Activated B cell treated with CpG ODN at 0.5 μM for 24 hours (primary cell): ENCODE measurements around the gene ITGBL1. TPM values are rescaled to one million over a fixed set of nuclear protein-coding genes. Genes with fewer than 3 reads are reported as not detected.

Experiments used
- ATAC-seq: fragments of 200-7000 bp; cut with Tn5 transposase; one replicate; pipeline ENCODE4 v1.10.0; 2021; ENCODE audit warnings: low read depth, mild to moderate bottlenecking, moderate library complexity
- CTCF ChIA-PET: fragments of 350-600 bp; sonication (Branson Sonifier 250); formaldehyde crosslinking; loops from one replicate; lab custom pipeline; 2021; ENCODE audit warnings: antibody characterized with exemption; lab: Charles Lee
- POLR2A ChIA-PET: fragments of 350-600 bp; sonication (Branson Sonifier 250); formaldehyde crosslinking; loops from one replicate; lab custom pipeline; 2021; ENCODE audit warnings: antibody characterized with exemption; lab: Charles Lee
- DNase-seq: peaks from one replicate; pipeline ENCODE4 v3.0.0; 2022
- H3K27ac Mint-ChIP-seq: one replicate; pipeline ENCODE4 v1.8.0; 2020; ENCODE audit warnings: mixed read lengths
- H3K27me3 Mint-ChIP-seq: one replicate; pipeline ENCODE4 v1.8.0; 2021; ENCODE audit warnings: mixed read lengths
- H3K36me3 Mint-ChIP-seq: one replicate; pipeline ENCODE4 v1.8.0; 2021; ENCODE audit warnings: low read depth, mixed read lengths
- H3K4me1 Mint-ChIP-seq: one replicate; pipeline ENCODE4 v1.8.0; 2021; ENCODE audit warnings: mixed read lengths
- H3K4me3 Mint-ChIP-seq: one replicate; pipeline ENCODE4 v1.8.0; 2020; ENCODE audit warnings: mild to moderate bottlenecking, mixed read lengths
- H3K9me3 Mint-ChIP-seq: one replicate; pipeline ENCODE4 v1.8.0; 2020; ENCODE audit warnings: mixed read lengths
- intact Hi-C: fragments of 100-400 bp; cut with micrococcal nuclease; formaldehyde crosslinking; loops from one replicate; pipeline ENCODE4 v1.15.1; 2024
- total RNA-seq: library from RNA; stranded (reverse); gene quantifications from 2 replicates; pipeline ENCODE4 v1.2.3, GENCODE V29; 2022
- TF ChIP-seq, protein P1 (sequence below): fragments of 200-600 bp; IDR thresholded peaks from one replicate; pipeline ENCODE4 v1.8.0; 2022; ENCODE audit warnings: antibody characterized with exemption, mild to moderate bottlenecking

Gene ITGBL1
- total RNA-seq, 1 donor from 2014 or later = not detected

- peaks cover 3% of the 10 kb centered on the region for H3K9me3 Mint-ChIP-seq
- TF ChIP-seq, protein P1, sequence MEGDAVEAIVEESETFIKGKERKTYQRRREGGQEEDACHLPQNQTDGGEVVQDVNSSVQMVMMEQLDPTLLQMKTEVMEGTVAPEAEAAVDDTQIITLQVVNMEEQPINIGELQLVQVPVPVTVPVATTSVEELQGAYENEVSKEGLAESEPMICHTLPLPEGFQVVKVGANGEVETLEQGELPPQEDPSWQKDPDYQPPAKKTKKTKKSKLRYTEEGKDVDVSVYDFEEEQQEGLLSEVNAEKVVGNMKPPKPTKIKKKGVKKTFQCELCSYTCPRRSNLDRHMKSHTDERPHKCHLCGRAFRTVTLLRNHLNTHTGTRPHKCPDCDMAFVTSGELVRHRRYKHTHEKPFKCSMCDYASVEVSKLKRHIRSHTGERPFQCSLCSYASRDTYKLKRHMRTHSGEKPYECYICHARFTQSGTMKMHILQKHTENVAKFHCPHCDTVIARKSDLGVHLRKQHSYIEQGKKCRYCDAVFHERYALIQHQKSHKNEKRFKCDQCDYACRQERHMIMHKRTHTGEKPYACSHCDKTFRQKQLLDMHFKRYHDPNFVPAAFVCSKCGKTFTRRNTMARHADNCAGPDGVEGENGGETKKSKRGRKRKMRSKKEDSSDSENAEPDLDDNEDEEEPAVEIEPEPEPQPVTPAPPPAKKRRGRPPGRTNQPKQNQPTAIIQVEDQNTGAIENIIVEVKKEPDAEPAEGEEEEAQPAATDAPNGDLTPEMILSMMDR = no peak
- DNase-seq = no peak
- no peak overlapping the region for H3K27ac Mint-ChIP-seq
- intact Hi-C loops = no loop called here
- no peaks in the 10 kb centered on the region for H3K27me3 Mint-ChIP-seq
- POLR2A ChIA-PET = no interaction called here
- H3K4me1 Mint-ChIP-seq = no peaks in the 10 kb centered on the region
- H3K4me3 Mint-ChIP-seq = no peak overlapping the region
- CTCF ChIA-PET = no interaction called here
- H3K36me3 Mint-ChIP-seq = no peaks in the 10 kb centered on the region
- ATAC-seq = no peak
Measured at GRCh38 chr13:101596803-101597202, 144.3 kb downstream of the ITGBL1 start.

DNA sequence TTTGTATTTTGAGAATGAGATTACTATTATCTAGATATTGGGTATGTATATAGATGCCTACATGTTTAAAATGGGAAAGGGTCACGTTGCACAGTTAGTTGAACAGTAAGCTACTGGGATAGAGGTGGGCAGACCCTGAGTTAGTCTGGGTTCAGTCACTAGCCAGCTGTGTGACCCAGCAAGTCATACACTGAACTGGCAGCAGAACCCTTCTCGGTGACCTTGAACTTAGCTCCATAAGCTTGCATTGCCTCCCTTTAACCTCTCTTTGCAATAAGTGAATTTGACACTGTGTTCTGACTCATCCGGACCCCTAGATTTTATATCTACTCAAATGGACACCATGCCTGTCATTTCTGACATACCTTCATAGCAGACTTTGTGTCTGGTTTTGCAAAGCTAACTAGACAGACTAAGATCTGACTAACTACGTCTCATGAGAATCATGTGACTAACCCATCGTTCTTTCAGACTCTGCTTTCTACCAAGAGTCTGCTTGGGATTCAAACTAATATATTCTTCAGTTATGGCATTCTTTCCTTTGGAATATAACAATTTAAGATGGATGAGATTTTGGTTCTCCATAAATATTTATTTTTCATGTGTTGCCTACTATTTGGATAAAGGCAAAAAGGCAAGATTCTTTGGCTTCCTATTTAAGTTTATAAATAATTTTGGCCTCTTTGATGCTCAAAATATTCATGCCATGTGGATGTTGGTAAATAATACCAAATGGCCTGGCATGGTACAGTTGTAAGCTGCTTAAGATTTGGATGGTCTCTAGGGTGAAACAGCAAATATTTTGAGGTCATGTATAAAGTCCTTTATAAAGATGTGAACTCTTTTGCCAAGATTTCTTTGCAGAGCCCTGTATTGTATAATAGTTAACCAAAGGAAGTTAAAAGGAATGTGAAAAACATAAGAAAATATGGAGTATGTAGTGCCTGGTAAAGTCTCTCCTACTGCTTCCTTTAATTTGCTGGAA, 159.3 kb downstream of the ITGBL1 start:
- intact Hi-C loops = no loop called here
- no peaks in the 10 kb centered on the region for H3K4me1 Mint-ChIP-seq
- no peak overlapping the region for H3K27ac Mint-ChIP-seq
- H3K27me3 Mint-ChIP-seq = peaks cover 4% of the 10 kb centered on the region
- no peaks in the 10 kb centered on the region for H3K36me3 Mint-ChIP-seq
- no peaks in the 10 kb centered on the region for H3K9me3 Mint-ChIP-seq
- POLR2A ChIA-PET = no interaction called here
- TF ChIP-seq, protein P1 = no peak
- DNase-seq (no peak), ATAC-seq (no peak)
- H3K4me3 Mint-ChIP-seq = no peak overlapping the region
- CTCF ChIA-PET = no interaction called here

DNA sequence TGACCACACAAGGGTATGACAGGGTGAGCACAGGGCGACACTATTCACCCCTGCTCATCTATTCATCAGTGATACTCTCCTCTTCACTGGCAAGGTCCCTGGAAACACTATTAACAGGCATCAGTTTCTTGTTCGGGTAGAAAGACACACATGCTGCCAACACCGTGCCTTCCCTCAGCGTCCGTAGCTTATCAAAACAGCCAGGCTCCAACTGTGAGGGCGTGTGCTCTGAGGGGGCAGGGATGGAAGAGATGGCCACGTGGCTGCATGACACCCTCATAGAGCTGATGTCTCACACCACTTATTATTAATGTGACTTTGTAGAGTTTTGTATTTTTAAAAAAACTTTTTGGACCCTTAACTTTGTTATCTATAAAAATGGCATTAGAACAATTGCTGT, 160.3 kb downstream of the ITGBL1 start:
- Mint-ChIP-seq H3K4me1 (no peaks in the 10 kb centered on the region), H3K36me3 (no peaks in the 10 kb centered on the region), H3K27ac (no peak overlapping the region), H3K27me3 (peaks cover 4% of the 10 kb centered on the region), H3K4me3 (no peak overlapping the region), H3K9me3 (no peaks in the 10 kb centered on the region)
- POLR2A ChIA-PET = no interaction called here
- ATAC-seq (no peak), DNase-seq (no peak)
- TF ChIP-seq, protein P1 = no peak
- intact Hi-C loops = no loop called here
- CTCF ChIA-PET = no interaction called here

DNA sequence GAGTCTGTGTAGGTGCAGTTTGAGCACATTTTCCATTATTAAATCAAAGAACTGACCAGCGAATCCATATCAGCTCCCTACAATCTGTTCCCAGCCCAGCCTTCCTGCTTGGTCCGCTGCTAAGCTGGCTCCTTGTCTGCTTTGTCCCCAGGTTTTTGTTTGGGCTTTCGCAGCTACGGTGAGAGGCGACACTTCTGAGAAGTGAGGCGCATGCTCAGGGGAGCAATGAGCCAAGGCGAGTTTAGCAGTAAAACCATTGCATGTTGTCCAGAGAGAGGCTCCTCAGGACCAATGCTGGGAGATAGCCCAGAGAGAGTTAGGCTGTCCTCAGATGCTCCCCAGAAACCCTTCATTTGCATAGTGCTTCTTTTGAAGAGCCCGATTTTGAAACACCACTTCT, 162.0 kb downstream of the ITGBL1 start:
- CTCF ChIA-PET = no interaction called here
- intact Hi-C loops = no loop called here
- ATAC-seq (no peak), DNase-seq (no peak)
- no peaks in the 10 kb centered on the region for H3K4me1 Mint-ChIP-seq
- peaks cover 4% of the 10 kb centered on the region for H3K27me3 Mint-ChIP-seq
- H3K4me3 Mint-ChIP-seq = no peak overlapping the region
- TF ChIP-seq, protein P1 = no peak
- POLR2A ChIA-PET = no interaction called here
- no peaks in the 10 kb centered on the region for H3K36me3 Mint-ChIP-seq
- H3K9me3 Mint-ChIP-seq = no peaks in the 10 kb centered on the region
- no peak overlapping the region for H3K27ac Mint-ChIP-seq

DNA sequence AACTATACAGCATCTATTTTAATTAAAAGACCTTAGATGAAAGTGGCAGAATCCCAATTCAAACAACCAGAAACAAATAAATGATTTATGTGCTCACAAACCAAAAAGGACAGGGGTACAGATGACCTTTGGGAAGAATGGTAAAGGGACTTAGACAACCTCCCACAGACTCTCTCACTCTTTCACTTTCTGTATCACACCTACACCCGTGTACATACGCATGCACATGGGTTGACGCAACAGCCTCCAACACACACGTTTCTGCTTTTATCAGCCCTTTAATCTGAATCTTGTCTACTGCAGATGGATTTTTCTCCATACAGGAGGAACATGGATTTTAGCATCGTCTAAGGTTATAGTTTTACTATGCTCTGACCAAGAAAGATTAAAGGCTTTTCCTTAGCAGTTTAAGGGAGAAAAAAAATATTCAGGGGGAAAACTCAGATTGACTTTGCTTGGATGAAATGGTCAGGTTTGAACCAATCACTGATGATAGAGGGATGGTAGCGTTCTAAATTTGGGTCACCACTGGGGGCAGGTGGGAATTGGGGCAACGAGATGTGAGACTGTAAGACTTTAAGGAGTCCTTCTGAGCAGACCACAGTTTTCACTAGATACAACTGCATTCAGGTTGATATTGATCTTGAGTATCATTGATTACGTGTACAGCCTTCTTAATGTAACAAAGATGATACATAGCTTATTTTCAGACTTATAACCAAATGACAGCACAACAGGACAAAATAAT, 166.1 kb downstream of the ITGBL1 start:
- DNase-seq (no peak), ATAC-seq (no peak)
- Mint-ChIP-seq H3K27me3 (peaks cover 4% of the 10 kb centered on the region), H3K9me3 (no peaks in the 10 kb centered on the region), H3K27ac (no peak overlapping the region), H3K4me1 (peaks cover 4% of the 10 kb centered on the region), H3K4me3 (no peak overlapping the region), H3K36me3 (no peaks in the 10 kb centered on the region)
- ChIA-PET CTCF (no interaction called here), POLR2A (no interaction called here)
- TF ChIP-seq, protein P1 = no peak
- intact Hi-C loops = no loop called here
